WTC11 (cell line): Measurements from ENCODE around the gene RAD51AP2. TPM values are rescaled to one million over a fixed set of nuclear protein-coding genes. Genes with fewer than 3 reads are reported as not detected.

Experiments used
- ATAC-seq: fragments of 200-7000 bp; cut with Tn5 transposase; 2 replicates; pipeline ENCODE4 v1.10.0; 2021; ENCODE audit warnings: mild to moderate bottlenecking, moderate library complexity
- CTCF ChIA-PET: fragments of 300-600 bp; sonication (Branson Sonifier 250); formaldehyde crosslinking; loops from one replicate; lab custom pipeline; 2021; ENCODE audit warnings: antibody characterized with exemption; lab: Charles Lee
- POLR2A ChIA-PET: fragments of 350-600 bp; sonication (Branson Sonifier 250); formaldehyde crosslinking; loops from one replicate; lab custom pipeline; 2021; ENCODE audit warnings: antibody characterized with exemption; lab: Charles Lee
- DNase-seq: peaks from one replicate; pipeline ENCODE4 v3.0.0; 2021; ENCODE audit warnings: low spot score
- H3K27ac Mint-ChIP-seq: 2 replicates; pipeline ENCODE4 v1.8.0; 2021; ENCODE audit warnings: mixed read lengths
- H3K27me3 Mint-ChIP-seq: 2 replicates; pipeline ENCODE4 v1.8.0; 2021; ENCODE audit warnings: low read depth, mild to moderate bottlenecking, moderate library complexity, mixed read lengths
- H3K36me3 Mint-ChIP-seq: 2 replicates; pipeline ENCODE4 v1.8.0; 2021; ENCODE audit warnings: mixed read lengths
- H3K4me1 Mint-ChIP-seq: 2 replicates; pipeline ENCODE4 v1.8.0; 2022; ENCODE audit warnings: mixed read lengths
- H3K4me3 Mint-ChIP-seq: 2 replicates; pipeline ENCODE4 v1.8.0; 2021; ENCODE audit warnings: mild to moderate bottlenecking, moderate library complexity, mixed read lengths
- H3K9me3 Mint-ChIP-seq: 2 replicates; pipeline ENCODE4 v1.8.0; 2021; ENCODE audit warnings: mixed read lengths
- CBFB ChIP-seq: sonication (generic); formaldehyde crosslinking; IDR thresholded peaks from 2 replicates; pipeline ENCODE4 v1.8.1; 2022; ENCODE audit warnings: mild to moderate bottlenecking, low read depth, missing genetic modification reagents
- CTCF ChIP-seq: fragments of 200-600 bp; IDR thresholded peaks from 2 replicates; pipeline ENCODE4 v1.8.0; 2022; ENCODE audit warnings: antibody characterized with exemption
- ESRRA ChIP-seq: sonication (generic); formaldehyde crosslinking; IDR thresholded peaks from 2 replicates; pipeline ENCODE4 v1.8.1; 2022; ENCODE audit warnings: mild to moderate bottlenecking, missing genetic modification reagents, borderline replicate concordance
- FOXK1 ChIP-seq: sonication (generic); formaldehyde crosslinking; IDR thresholded peaks from 2 replicates; pipeline ENCODE4 v1.8.0; 2022; ENCODE audit warnings: mild to moderate bottlenecking, moderate library complexity, missing genetic modification reagents
- FOXP1 ChIP-seq: sonication (generic); formaldehyde crosslinking; IDR thresholded peaks from 2 replicates; pipeline ENCODE4 v1.8.0; 2022; ENCODE audit warnings: missing genetic modification reagents, mild to moderate bottlenecking, moderate library complexity, borderline replicate concordance
- FOXP4 ChIP-seq: sonication (generic); formaldehyde crosslinking; IDR thresholded peaks from 2 replicates; pipeline ENCODE4 v1.8.0; 2022; ENCODE audit warnings: mild to moderate bottlenecking, missing genetic modification reagents
- JUN ChIP-seq: sonication (generic); formaldehyde crosslinking; IDR thresholded peaks from 2 replicates; pipeline ENCODE4 v1.8.0; 2023; ENCODE audit warnings: mild to moderate bottlenecking, missing genetic modification reagents
- KAT7 ChIP-seq: sonication (generic); formaldehyde crosslinking; IDR thresholded peaks from 2 replicates; pipeline ENCODE4 v1.8.1; 2023; ENCODE audit warnings: missing genetic modification reagents, mild to moderate bottlenecking, borderline replicate concordance
- NFATC4 ChIP-seq: fragments of 250-450 bp; sonication (Bioruptor Pico); IDR thresholded peaks from 2 replicates; pipeline ENCODE4 v1.9.0; 2021; ENCODE audit warnings: mild to moderate bottlenecking
- NFYB ChIP-seq: sonication (generic); formaldehyde crosslinking; conservative IDR thresholded peaks from 2 replicates; pipeline ENCODE4 v1.8.0; 2022; ENCODE audit warnings: low read depth, missing genetic modification reagents
- NR3C1 ChIP-seq: sonication (generic); formaldehyde crosslinking; conservative IDR thresholded peaks from 2 replicates; pipeline ENCODE4 v1.8.1; 2023; ENCODE audit warnings: low read depth, mild to moderate bottlenecking, missing genetic modification reagents
- USF2 ChIP-seq: sonication (generic); formaldehyde crosslinking; IDR thresholded peaks from 2 replicates; pipeline ENCODE4 v1.8.1; 2023; ENCODE audit warnings: mild to moderate bottlenecking, missing genetic modification reagents, moderate library complexity
- ZNF263 ChIP-seq: sonication (generic); formaldehyde crosslinking; IDR thresholded peaks from 2 replicates; pipeline ENCODE4 v1.8.1; 2022; ENCODE audit warnings: low read depth, mild to moderate bottlenecking, moderate library complexity, missing genetic modification reagents
- ZNF396 ChIP-seq: fragments of 250-450 bp; sonication (Bioruptor Pico); IDR thresholded peaks from 2 replicates; pipeline ENCODE4 v1.8.0; 2021; ENCODE audit warnings: mild to moderate bottlenecking, moderate library complexity, borderline replicate concordance
- total RNA-seq: library from RNA; stranded (reverse); gene quantifications from 3 replicates; pipeline ENCODE4 v1.2.3, GENCODE V29; 2021
- TF ChIP-seq, protein P1 (sequence below): sonication (generic); formaldehyde crosslinking; IDR thresholded peaks from 2 replicates; pipeline ENCODE4 v1.8.0; 2022; ENCODE audit warnings: missing genetic modification reagents
- TF ChIP-seq, protein P2 (sequence below): sonication (generic); formaldehyde crosslinking; IDR thresholded peaks from 2 replicates; pipeline ENCODE4 v1.8.1; 2022; ENCODE audit warnings: low read depth, mild to moderate bottlenecking, moderate library complexity, missing genetic modification reagents, borderline replicate concordance

RAD51AP2 gene
- total RNA-seq, 1 experiment from 2014 or later = 0.26 TPM

DNA sequence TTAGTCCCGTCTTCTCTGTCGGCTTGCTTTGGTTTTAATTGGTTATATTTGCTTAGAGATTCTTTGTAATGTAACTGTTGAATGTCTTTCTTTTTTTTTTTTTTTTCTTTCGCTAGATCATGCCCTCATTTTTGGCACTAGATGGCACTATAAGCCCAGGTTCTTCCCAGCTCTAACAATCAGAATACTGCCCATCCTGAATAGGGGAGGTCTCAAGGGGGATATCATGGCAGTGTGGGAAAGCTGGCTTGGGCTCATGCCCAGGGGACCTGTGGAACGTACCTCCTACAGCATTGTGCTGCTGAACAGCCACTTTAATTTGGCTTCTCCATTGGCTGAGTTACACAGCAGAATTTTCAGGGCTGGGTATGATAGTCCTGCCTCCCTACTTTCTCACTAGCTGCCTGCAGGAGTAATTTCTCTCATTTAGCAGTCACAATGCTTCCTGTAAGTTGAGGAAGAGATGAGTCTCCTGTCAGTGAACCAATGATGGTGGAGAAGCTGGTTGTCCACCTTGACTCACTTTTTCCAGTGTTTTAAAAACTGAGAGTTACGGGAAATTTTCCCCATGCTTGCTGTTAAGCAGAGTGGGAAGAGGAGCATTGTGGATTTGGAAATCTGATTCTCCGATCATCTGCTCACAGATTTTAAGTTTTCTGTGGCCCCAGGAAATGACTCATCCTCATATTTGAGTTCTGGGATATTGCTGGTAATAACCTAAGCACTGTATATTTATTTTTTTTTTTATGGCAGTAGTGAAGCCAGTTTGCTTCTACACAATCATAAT lies 47.2 kb downstream of the RAD51AP2 start:
- Mint-ChIP-seq H3K27ac (no peak overlapping the region), H3K4me1 (peaks cover 20% of the 10 kb centered on the region), H3K27me3 (peaks cover 6% of the 10 kb centered on the region), H3K4me3 (no peak overlapping the region)
- CTCF ChIA-PET = interaction anchor here (0.7 to 2.0 kb wide), 16 partner anchors 10 to 291 kb away, joined by 3 to 52 read pairs (median 4); partner anchors contain the start of gene VSNL1
- DNase-seq = peak; percentile 34
- TF ChIP-seq CTCF (0 out of 2 replicates have a peak, but pooled peaks have one; percentile 49), FOXP1 (CRISPR knock-in tag) (no peak), ZNF263 (CRISPR knock-in tag) (no peak), ZNF396 (peak; percentile 55; the same call in 1 of the 2 replicates), ESRRA (CRISPR knock-in tag) (no peak), FOXP4 (CRISPR knock-in tag) (no peak)
- TF ChIP-seq, protein P1, sequence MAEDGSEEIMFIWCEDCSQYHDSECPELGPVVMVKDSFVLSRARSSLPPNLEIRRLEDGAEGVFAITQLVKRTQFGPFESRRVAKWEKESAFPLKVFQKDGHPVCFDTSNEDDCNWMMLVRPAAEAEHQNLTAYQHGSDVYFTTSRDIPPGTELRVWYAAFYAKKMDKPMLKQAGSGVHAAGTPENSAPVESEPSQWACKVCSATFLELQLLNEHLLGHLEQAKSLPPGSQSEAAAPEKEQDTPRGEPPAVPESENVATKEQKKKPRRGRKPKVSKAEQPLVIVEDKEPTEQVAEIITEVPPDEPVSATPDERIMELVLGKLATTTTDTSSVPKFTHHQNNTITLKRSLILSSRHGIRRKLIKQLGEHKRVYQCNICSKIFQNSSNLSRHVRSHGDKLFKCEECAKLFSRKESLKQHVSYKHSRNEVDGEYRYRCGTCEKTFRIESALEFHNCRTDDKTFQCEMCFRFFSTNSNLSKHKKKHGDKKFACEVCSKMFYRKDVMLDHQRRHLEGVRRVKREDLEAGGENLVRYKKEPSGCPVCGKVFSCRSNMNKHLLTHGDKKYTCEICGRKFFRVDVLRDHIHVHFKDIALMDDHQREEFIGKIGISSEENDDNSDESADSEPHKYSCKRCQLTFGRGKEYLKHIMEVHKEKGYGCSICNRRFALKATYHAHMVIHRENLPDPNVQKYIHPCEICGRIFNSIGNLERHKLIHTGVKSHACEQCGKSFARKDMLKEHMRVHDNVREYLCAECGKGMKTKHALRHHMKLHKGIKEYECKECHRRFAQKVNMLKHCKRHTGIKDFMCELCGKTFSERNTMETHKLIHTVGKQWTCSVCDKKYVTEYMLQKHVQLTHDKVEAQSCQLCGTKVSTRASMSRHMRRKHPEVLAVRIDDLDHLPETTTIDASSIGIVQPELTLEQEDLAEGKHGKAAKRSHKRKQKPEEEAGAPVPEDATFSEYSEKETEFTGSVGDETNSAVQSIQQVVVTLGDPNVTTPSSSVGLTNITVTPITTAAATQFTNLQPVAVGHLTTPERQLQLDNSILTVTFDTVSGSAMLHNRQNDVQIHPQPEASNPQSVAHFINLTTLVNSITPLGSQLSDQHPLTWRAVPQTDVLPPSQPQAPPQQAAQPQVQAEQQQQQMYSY = peak; percentile 61; the same call in 1 of the 2 replicates
- TF ChIP-seq, all 79 proteins: peak for 3
- H3K9me3 Mint-ChIP-seq = peaks cover 43% of the 10 kb centered on the region
- H3K36me3 Mint-ChIP-seq = peaks cover 30% of the 10 kb centered on the region
- peak; percentile 100 for ATAC-seq
- POLR2A ChIA-PET = interaction anchor here (0.7 kb wide), 1 partner anchor 407 kb away, joined by 3 read pairs; no protein-coding TSS in a partner anchor

DNA sequence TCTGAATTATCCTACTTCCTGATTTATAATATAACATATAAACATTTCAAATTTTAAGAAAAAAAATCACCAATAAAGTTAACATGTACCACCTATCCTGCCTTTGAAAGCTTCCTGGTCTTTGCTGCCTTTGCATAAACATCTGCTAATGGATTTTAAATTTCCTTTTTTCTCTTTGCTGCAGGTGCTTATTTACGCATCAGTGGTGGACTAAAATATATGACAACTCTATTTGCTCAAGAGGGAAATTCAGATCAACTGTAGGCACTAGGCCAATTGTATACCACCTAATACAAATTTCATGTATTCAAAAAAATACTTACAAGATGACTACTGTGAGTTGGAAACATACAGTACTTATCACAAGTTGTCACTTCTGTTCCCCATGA lies 57.2 kb downstream of the RAD51AP2 start:
- POLR2A ChIA-PET = no interaction called here

More for the DNA sequence above, 57.2 kb downstream of the RAD51AP2 start:
- Mint-ChIP-seq H3K36me3 (0 out of 2 replicates have a peak, but pooled peaks cover 2% of the 10 kb centered on the region), H3K4me3 (no peak overlapping the region), H3K27ac (no peak overlapping the region), H3K4me1 (peaks cover 18% of the 10 kb centered on the region), H3K27me3 (no peaks in the 10 kb centered on the region; the same call in 1 of the 2 replicates), H3K9me3 (peaks cover 15% of the 10 kb centered on the region)
- TF ChIP-seq, protein P2, sequence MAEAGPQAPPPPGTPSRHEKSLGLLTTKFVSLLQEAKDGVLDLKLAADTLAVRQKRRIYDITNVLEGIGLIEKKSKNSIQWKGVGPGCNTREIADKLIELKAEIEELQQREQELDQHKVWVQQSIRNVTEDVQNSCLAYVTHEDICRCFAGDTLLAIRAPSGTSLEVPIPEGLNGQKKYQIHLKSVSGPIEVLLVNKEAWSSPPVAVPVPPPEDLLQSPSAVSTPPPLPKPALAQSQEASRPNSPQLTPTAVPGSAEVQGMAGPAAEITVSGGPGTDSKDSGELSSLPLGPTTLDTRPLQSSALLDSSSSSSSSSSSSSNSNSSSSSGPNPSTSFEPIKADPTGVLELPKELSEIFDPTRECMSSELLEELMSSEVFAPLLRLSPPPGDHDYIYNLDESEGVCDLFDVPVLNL (CRISPR knock-in tag) = no peak
- TF ChIP-seq ZNF263 (CRISPR knock-in tag) (no peak), NR3C1 (CRISPR knock-in tag) (no peak), JUN (CRISPR knock-in tag) (no peak), USF2 (CRISPR knock-in tag) (no peak), FOXK1 (CRISPR knock-in tag) (no peak), ZNF396 (no peak), CBFB (CRISPR knock-in tag) (no peak), KAT7 (CRISPR knock-in tag) (no peak), NFATC4 (CRISPR knock-in tag) (no peak), NFYB (CRISPR knock-in tag) (no peak), CTCF (no peak)
- ATAC-seq = no peak
- no peak for DNase-seq
- CTCF ChIA-PET = no interaction called here
